Epithelial cell of prostate (primary cell): ENCODE data around the gene DRGX.

Experiments used
- DNase-seq: peaks from one replicate; pipeline ENCODE4 v3.0.0-alpha.2; 2011; ENCODE audit warnings: low read depth, low spot score
- H3K27ac ChIP-seq: fragments of 450-650 bp; 2 replicates; pipeline ENCODE4 v1.5.1; 2017; ENCODE audit warnings: mild to moderate bottlenecking

Gene DRGX

GRCh38 chr10:49364051-49364450 is 31.8 kb downstream of the DRGX start:
- DNase-seq = no peak
- no peak overlapping the region for H3K27ac ChIP-seq

DNA sequence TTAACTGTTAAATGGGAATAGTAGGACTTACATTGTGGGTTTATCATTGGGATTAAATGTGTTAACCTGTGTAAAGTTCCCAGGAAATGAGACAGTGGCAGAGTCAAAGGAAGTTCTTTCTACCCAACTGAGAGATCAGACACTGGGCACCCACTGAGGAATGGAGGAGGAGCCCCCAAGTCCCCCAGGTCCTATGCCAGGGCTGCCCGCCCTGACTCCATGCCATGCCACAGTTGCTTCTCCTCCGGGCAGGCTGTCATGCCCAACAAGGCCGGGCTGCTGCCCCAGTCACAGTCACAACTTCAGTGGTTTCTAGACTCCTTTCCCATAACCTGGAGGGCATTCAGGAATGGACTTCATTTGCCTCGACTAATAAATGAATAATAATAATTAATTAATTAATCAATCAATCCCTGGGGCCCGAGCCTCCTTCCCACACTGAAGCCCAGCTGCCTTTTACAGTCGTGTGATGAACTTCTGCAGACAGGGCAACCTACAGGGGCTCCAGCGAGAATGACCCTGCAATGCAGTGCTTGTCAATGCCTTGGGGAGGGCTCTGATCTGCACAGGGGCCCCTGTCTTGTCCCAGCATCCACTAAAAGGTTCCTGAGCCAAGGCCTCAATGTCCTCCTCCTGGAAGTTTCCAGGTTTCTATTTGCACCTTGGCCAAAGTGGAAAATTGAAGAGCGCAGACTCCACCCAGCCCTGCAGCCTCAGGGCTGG is 32.4 kb downstream of the DRGX start:
- no peak overlapping the region for H3K27ac ChIP-seq
- DNase-seq = no peak

- no peak for DNase-seq
- H3K27ac ChIP-seq = no peak overlapping the region
These were observed 33.2 kb downstream of the DRGX start for GRCh38 chr10:49362596-49363260.

- H3K27ac ChIP-seq = no peak overlapping the region
- DNase-seq = no peak
These were observed 33.9 kb downstream of the DRGX start for GRCh38 chr10:49361735-49362568.

- no peak overlapping the region for H3K27ac ChIP-seq
- no peak for DNase-seq
These were observed 34.7 kb downstream of the DRGX start for GRCh38 chr10:49361178-49361554.

DNA sequence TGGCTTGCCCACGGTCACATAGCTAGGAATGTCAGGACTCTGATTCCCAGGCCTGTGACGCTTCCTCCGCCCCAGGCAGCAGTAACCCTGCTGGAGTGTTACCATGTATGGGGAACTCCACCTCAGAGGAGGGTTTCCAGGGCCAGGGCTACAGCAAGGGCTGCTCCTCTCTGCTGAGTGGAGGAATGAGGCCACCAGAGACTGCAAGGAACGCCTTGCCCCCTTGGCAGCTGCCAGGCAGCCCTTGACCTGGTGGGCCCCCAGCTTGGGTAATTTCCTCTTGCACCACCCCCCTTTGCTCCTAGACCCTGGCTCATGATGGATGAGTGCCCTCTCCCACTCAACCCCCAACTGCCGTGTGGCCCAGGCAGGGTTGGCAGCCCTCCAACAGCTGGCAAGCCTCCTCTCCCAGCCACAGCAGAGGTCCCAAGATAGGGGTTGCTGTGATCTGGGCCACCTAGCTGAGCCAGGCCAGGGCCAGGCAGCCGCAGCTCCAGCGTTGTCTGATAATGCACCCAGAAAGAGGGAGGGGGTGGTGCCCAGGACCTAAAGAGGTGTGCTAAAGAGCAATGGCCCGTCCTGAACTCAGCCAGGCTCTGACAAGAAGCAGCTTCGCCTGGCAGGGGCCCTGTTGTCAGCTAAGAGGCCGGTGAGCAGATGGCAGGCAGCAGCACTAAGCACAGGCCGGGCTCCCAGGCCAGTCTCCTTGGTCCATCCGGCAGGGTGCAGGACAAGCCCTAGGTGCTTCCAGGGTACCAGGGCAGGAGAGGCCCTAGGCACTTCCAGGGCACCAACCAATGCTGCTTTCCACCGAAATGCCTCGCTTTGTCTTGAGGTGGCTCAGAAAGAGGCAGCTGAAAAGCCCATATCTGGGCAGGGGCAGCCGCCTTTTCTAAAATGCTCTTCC is 35.4 kb downstream of the DRGX start:
- no peak for DNase-seq
- no peak overlapping the region for H3K27ac ChIP-seq

DNA sequence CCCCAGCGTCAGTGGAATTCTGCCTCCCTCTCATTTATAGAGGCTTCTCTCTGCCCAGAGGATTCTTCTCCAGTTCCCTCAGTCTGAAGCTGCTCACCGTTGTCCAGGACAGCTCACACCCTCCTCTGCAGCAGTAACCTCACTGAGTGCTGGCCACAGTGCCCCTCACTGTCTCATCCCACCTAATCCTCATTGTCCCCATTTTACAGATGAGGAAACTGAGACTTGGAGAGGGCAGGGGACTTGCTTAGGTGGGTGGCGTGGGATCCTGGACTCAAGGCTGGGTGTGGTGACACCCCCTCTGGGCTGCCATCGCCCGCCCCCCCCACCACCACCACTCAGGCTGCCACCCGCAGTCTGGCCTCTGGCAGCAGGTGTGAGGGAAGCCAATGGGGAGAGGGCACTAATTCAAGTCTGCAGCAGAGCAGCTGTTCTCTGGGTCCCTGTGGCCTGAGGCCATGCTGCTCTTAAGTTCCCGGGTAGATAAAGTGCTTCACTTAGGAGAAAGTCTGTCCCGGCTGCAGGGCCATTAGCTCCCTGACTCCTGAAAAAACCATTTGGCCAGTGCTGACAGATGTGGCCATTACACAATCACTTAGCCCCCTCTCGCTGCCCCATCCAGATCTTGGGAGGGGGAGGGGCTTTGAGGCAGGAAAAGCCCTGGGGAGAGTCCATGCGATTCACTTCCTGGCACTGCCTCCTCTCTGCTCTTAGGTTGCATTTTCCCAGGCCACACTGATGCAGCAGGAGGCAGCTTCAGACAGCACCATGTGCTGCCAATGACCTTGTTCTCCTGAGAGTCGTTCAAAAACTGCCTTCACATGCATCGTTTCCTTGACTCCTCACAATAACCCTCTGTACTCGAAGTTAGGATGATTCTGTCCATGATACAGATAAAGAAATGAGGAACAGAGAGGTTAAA is 36.3 kb downstream of the DRGX start:
- no peak for DNase-seq
- H3K27ac ChIP-seq = no peak overlapping the region

- H3K27ac ChIP-seq = no peak overlapping the region
- no peak for DNase-seq
These were observed 38.0 kb downstream of the DRGX start for GRCh38 chr10:49357910-49358309.

GRCh38 chr10:49356944-49357343 is 38.9 kb downstream of the DRGX start:
- no peak for DNase-seq
- no peak overlapping the region for H3K27ac ChIP-seq

DNA sequence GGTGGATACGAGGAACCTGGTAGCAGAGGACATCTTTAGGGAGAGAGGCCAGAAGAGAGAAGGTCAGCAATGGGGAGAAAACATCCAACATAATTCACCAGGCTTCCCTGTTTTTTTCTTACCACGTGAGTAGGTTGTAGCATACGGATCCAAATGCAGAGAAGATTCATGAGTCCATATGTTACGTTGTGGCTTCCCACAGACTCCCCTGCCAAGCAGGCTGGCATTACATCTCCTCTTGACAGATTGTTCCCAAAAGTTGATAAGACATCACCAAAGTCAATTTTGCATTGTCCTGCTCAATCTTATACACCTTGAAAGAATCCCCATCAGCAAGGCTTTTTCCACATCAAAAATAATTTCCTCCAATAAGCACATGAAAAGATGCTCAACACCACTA is 39.7 kb downstream of the DRGX start:
- DNase-seq = no peak
- H3K27ac ChIP-seq = no peak overlapping the region

GRCh38 chr10:49355221-49355620 is 40.7 kb downstream of the DRGX start:
- H3K27ac ChIP-seq = no peak overlapping the region

DNA sequence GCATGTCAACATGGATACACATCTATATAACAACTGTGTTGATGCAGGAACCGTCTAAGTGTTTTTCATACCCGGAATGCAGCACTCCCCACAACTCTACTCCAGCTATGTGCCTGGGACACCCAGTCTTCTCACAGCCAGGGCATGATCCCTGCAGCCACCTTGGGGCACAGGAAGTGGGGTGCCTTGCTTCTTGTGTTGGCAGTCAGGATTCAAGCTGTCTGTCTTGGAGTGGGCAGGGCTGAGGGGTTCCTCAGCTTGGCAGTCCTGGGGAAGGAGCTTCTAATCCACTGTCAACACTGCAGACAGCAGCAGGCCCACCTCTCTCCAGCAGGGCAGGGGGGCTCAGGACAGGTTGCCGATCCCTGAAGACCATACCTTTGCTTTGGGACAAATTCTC is 41.3 kb downstream of the DRGX start:
- DNase-seq = no peak
- no peak overlapping the region for H3K27ac ChIP-seq

More at GRCh38 chr10:49355221-49355620, 40.7 kb downstream of the DRGX start:
- DNase-seq = no peak

- H3K27ac ChIP-seq = no peak overlapping the region
- DNase-seq = no peak
These were observed 41.9 kb downstream of the DRGX start for GRCh38 chr10:49353895-49354566.

DNA sequence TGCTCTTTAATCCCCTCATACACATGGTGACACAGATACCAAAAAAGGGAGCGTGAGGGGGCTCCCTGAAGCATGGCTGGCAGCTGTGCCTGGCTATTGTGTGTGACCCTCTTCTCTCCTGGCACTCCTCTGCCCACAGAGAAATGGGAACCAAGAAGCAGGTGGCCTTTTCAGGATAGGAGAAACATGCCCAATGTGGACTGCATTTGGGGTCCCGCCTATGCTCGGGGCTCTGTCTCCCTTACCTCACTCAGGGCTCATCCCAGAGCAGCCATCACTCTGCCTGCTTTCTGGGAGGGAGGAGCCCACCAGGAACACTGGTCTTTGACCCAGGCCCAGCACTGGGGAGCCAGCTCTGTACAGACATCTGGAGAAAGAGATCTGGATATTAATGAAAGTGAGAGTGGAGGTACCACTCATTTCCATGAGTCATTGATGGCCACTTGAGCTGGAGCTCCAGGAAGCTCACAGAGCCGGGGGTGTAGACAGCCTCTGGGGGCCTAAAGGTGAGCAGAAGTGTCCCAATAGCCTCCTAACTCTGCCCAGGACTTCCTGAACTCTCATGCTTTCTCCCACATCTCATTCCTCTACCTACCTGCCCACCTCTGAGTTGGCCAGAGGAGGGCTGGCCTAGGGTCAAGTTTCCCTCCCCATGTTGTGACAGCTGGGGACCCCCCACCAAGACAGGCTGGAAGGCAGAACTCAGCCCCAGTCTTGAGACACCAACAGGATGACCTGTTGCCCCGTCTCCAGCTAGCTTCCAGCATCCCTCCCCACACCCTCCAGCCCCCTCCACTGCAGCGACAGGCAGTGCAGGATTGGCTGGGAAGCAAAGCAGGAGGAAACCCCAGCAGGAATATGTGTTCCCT is 42.6 kb downstream of the DRGX start:
- no peak for DNase-seq
- H3K27ac ChIP-seq = no peak overlapping the region

DNA sequence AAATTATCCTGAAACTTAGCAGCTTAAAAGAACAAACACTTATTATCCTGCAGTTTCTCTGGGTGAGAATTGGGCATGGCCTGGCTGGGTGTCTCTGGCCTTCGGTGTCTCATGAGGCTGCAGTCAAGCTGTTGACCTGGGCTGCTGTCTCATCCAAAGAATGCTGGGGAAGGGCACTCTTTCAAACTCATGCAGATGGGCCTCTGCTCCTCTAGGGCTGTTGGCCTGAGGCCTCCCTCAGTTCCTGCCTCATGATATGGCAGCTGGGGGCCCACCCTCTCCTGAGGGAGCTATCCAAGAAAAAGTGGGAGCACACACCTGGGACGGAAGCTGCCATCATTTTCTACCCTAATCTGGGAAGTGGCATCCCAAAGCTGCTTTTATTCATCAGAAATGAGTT is 43.6 kb downstream of the DRGX start:
- no peak overlapping the region for H3K27ac ChIP-seq
- DNase-seq = no peak

GRCh38 chr10:49351669-49352068 is 44.2 kb downstream of the DRGX start:
- DNase-seq = no peak
- H3K27ac ChIP-seq = no peak overlapping the region

- no peak for DNase-seq
- H3K27ac ChIP-seq = no peak overlapping the region
These were observed 44.9 kb downstream of the DRGX start for GRCh38 chr10:49350846-49351532.
